Endothelial cell of umbilical vein (primary cell): ENCODE measurements around the gene TRERF1. TPM values are rescaled to one million over a fixed set of nuclear protein-coding genes. Genes with fewer than 3 reads are reported as not detected.

Experiments
- BruUV-seq: library from RNA; stranded (reverse); fragments of 400-500 nt; replicated peaks from 2 replicates; lab custom pipeline; 2021; lab: Mats Ljungman, UMichigan
- CTCF ChIA-PET: fragments of 300-600, 350-600 bp; sonication (Branson Sonifier 250); formaldehyde crosslinking; loops from one replicate; lab custom pipeline; 2021; ENCODE audit warnings: antibody characterized with exemption, inconsistent platforms; lab: Charles Lee
- POLR2A ChIA-PET: fragments of 300-600, 350-600 bp; sonication (Branson Sonifier 250); formaldehyde crosslinking; loops from one replicate; lab custom pipeline; 2021; ENCODE audit warnings: antibody characterized with exemption, inconsistent platforms; lab: Charles Lee
- DNase-seq: peaks from one replicate; pipeline ENCODE4 v3.0.0-alpha.2; 2011; ENCODE audit warnings: low read depth, low spot score
- FAIRE-seq: peaks from 2 replicates; lab custom pipeline; 2011; peaks lifted over from hg19 to GRCh38; lab: Jason Lieb, UNC
- H2AFZ ChIP-seq: 2 replicates; pipeline ENCODE4 v1.6.0; 2012; ENCODE audit warnings: low read depth, low read length, control low read depth, inconsistent platforms
- H3K27ac ChIP-seq: 2 replicates; pipeline ENCODE4 v1.5.1; 2011; ENCODE audit warnings: low read depth, mild to moderate bottlenecking, control low read depth, low read length, moderate library complexity; ENCODE audit not compliant: insufficient read depth
- H3K27me3 ChIP-seq, 2 experiments: 2 replicates each; pipeline versions ENCODE4 v1.6.0 to v1.6.1; 2011; ENCODE audit warnings: low read length in 2 of 2, mixed read lengths in 1 of 2; ENCODE audit not compliant: control insufficient read depth in 2 of 2, insufficient read depth in 2 of 2
- H3K36me3 ChIP-seq, 2 experiments: 2 replicates in 1 of 2; 3 replicates in 1 of 2; pipeline ENCODE4 v1.5.1; 2011; ENCODE audit warnings: low read length in 2 of 2, mild to moderate bottlenecking in 1 of 2, moderate library complexity in 1 of 2; ENCODE audit not compliant: control insufficient read depth in 2 of 2, insufficient read depth in 2 of 2; ENCODE audit errors: extremely low read depth in 1 of 2
- H3K4me1 ChIP-seq: 3 replicates; pipeline ENCODE4 v1.5.1; 2011; ENCODE audit warnings: mild to moderate bottlenecking, low read length; ENCODE audit not compliant: control insufficient read depth, insufficient read depth; ENCODE audit errors: extremely low read depth
- H3K4me2 ChIP-seq: 2 replicates; pipeline ENCODE4 v1.6.1; 2011; ENCODE audit warnings: low read length, control low read depth, mixed read lengths; ENCODE audit not compliant: insufficient read depth
- H3K4me3 ChIP-seq, 3 experiments: fragments of 200-600 bp in 1 of 3; sonication (generic), shearing (Covaris generic) in 1 of 3; replicated peaks in 1 of 3; 2 replicates each; pipeline ENCODE4 v1.5.1; 2011 to 2016; ENCODE audit warnings: control low read depth in 3 of 3, low read length in 3 of 3, mild to moderate bottlenecking in 2 of 3, inconsistent platforms in 1 of 3, low read depth in 1 of 3, moderate library complexity in 1 of 3; ENCODE audit not compliant: insufficient read depth in 1 of 3
- H3K79me2 ChIP-seq: 2 replicates; pipeline ENCODE4 v1.6.0; 2012; ENCODE audit warnings: low read length, inconsistent platforms; ENCODE audit not compliant: control insufficient read depth, insufficient read depth
- H3K9ac ChIP-seq: replicated peaks from 2 replicates; pipeline ENCODE3; 2011; ENCODE audit warnings: low read length, control low read depth; ENCODE audit not compliant: insufficient read depth; ENCODE audit errors: extremely low read depth
- H3K9me1 ChIP-seq: replicated peaks from 3 replicates; pipeline ENCODE4 v1.6.0; 2011; ENCODE audit warnings: mild to moderate bottlenecking, low read length; ENCODE audit not compliant: control insufficient read depth, insufficient read depth; ENCODE audit errors: extremely low read depth
- H3K9me3 ChIP-seq: replicated peaks from 2 replicates; pipeline ENCODE4 v1.5.1; 2012; ENCODE audit warnings: low read length, inconsistent platforms; ENCODE audit not compliant: control insufficient read depth, insufficient read depth
- H4K20me1 ChIP-seq: replicated peaks from 2 replicates; pipeline ENCODE3; 2011; ENCODE audit warnings: mild to moderate bottlenecking, low read length; ENCODE audit not compliant: control insufficient read depth, insufficient read depth; ENCODE audit errors: extremely low read depth
- EZH2 ChIP-seq: IDR thresholded peaks from 2 replicates; pipeline ENCODE4 v1.6.1; 2012; ENCODE audit warnings: borderline replicate concordance, low read depth, mild to moderate bottlenecking, moderate library complexity, low read length, inconsistent platforms; ENCODE audit not compliant: severe bottlenecking
- FOS ChIP-seq: IDR thresholded peaks from 2 replicates; pipeline ENCODE4 v1.6.1; 2011; ENCODE audit warnings: mild to moderate bottlenecking, low read length, moderate library complexity, borderline replicate concordance; ENCODE audit not compliant: insufficient read depth
- GATA2 ChIP-seq: IDR thresholded peaks from 2 replicates; pipeline ENCODE4 v1.7.0; 2011; ENCODE audit warnings: low read depth, mild to moderate bottlenecking, moderate library complexity, mixed read lengths, low read length; ENCODE audit not compliant: insufficient read length, insufficient read depth
- JUN ChIP-seq: IDR thresholded peaks from 2 replicates; pipeline ENCODE4 v1.6.1; 2011; ENCODE audit warnings: borderline replicate concordance, low read depth; ENCODE audit not compliant: insufficient read length, insufficient read depth
- MYC ChIP-seq: IDR thresholded peaks from one replicate; pipeline ENCODE4 v1.6.1; 2011; ENCODE audit warnings: mild to moderate bottlenecking, low read depth, low read length
- POLR2A ChIP-seq: IDR thresholded peaks from 2 replicates; pipeline ENCODE4 v1.6.1; 2012; ENCODE audit warnings: low read depth, mild to moderate bottlenecking, control low read depth, low read length
- POLR2AphosphoS5 ChIP-seq: IDR thresholded peaks from 2 replicates; pipeline ENCODE4 v1.6.1; 2012; ENCODE audit warnings: low read depth, mild to moderate bottlenecking, control low read depth, low read length, moderate library complexity; ENCODE audit not compliant: insufficient read depth
- dilution Hi-C: fragments of 300-500 bp; cut with MboI; formaldehyde crosslinking; loops from one replicate; pipeline ENCODE4 v1.15.0; 2019; ENCODE audit warnings: low sequenced_read_pairs; ENCODE audit not compliant: extremely low pct_ligation_motif_present
- intact Hi-C: fragments of 100-400 bp; cut with micrococcal nuclease; formaldehyde crosslinking; loops from one replicate; pipeline ENCODE4 v1.10.0; 2022
- polyA plus RNA-seq, 4 experiments: library from polyadenylated mRNA; depleted of rRNA in 3 of 4; stranded (reverse) in 3 of 4; unstranded in 1 of 4; fragments of >200 nt; gene quantifications; 2 replicates each; pipeline versions ENCODE4 v1.2.1 to v1.2.3, GENCODE V29; 2011 to 2012; ENCODE audit warnings: missing spikeins in 1 of 4
- total RNA-seq: library from RNA; stranded (reverse); gene quantifications from 2 replicates; pipeline ENCODE4 v1.2.3, GENCODE V29; 2021
- TF ChIP-seq, protein P1 (sequence below), 2 donors: IDR thresholded peaks; 1 replicate in 1 of 2; 2 replicates in 1 of 2; pipeline ENCODE4 v1.5.1; 2011; ENCODE audit warnings: low read length in 2 of 2, mild to moderate bottlenecking in 2 of 2, moderate library complexity in 2 of 2, control low read depth in 1 of 2, inconsistent platforms in 1 of 2, low read depth in 1 of 2; ENCODE audit not compliant: insufficient read depth in 1 of 2; ENCODE audit errors: extremely low read depth in 1 of 2
- TF ChIP-seq, protein P2 (sequence below): IDR thresholded peaks from 2 replicates; pipeline ENCODE4 v1.6.1; 2011; ENCODE audit not compliant: insufficient read depth, insufficient read length

The TRERF1 gene
- total and polyA plus RNA-seq, 2 donors (not counting 3 experiments of a cell fraction or from before 2014, with no cell fraction given): 0.73 to 5.5 TPM

DNA sequence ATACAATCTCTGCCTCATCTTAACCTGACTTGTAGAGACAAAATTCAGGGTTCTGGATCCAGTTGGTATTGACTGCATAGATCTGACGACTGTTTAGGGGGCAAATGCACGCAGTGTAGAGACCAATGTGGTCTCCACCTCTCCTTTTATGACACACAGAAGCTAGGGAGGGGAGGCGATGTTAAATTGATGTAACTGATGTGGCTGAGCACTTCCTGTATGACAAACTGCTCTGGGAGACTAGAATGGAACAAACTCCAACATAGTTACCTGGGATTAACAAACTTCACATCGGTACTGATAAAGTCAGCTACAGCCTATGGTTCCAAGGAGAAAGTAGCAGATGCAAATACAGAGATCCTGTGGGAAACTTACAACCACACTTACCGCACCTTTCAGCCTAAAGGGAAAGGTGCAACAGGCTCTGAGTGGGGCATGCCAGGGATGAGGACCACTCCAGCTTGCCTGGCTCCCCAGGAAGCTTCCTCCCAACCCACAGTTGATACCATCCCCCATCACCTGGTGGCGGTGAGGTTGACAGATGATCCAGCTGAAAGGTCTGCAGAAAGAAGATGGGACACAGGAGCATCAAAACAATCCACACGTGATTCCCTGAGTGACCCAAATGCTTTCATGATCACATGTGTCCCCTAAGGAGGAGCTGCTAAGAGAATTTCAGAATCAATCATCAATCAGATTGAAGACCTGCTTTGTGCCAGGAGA lies 173.4 kb downstream of the TRERF1 start:
- H3K9me3 ChIP-seq: no peaks in the 10 kb centered on the region
- H3K27me3 ChIP-seq: no peaks in the 10 kb centered on the region
- no peak overlapping the region for H3K4me3 ChIP-seq
- dilution Hi-C loops: no loop called here
- no TSS peak for BruUV-seq
- no peak for DNase-seq
- peaks cover 13% of the 10 kb centered on the region for H3K4me1 ChIP-seq
- H3K9ac ChIP-seq: no peak overlapping the region
- POLR2A ChIA-PET: no interaction called here
- no peaks in the 10 kb centered on the region for H3K36me3 ChIP-seq
- no peak overlapping the region for H2AFZ ChIP-seq
- CTCF ChIA-PET: interaction anchor here (0.8 to 3.6 kb wide), 2 partner anchors 17 to 269 kb away, joined by 3 to 26 read pairs; no protein-coding TSS in a partner anchor
- H3K27ac ChIP-seq: no peak overlapping the region
- intact Hi-C loops: no loop called here
- FAIRE-seq: no peak
- no peak overlapping the region for H3K4me2 ChIP-seq
- no peaks in the 10 kb centered on the region for H3K79me2 ChIP-seq
- no peaks in the 10 kb centered on the region for H3K9me1 ChIP-seq
- no peaks in the 10 kb centered on the region for H4K20me1 ChIP-seq
- TF ChIP-seq POLR2AphosphoS5: no peak
- TF ChIP-seq GATA2: no peak
- no peak for TF ChIP-seq FOS
- no peak for TF ChIP-seq JUN
- TF ChIP-seq MYC: no peak
- TF ChIP-seq POLR2A: no peak
- no peak for TF ChIP-seq EZH2
- TF ChIP-seq, protein P1, sequence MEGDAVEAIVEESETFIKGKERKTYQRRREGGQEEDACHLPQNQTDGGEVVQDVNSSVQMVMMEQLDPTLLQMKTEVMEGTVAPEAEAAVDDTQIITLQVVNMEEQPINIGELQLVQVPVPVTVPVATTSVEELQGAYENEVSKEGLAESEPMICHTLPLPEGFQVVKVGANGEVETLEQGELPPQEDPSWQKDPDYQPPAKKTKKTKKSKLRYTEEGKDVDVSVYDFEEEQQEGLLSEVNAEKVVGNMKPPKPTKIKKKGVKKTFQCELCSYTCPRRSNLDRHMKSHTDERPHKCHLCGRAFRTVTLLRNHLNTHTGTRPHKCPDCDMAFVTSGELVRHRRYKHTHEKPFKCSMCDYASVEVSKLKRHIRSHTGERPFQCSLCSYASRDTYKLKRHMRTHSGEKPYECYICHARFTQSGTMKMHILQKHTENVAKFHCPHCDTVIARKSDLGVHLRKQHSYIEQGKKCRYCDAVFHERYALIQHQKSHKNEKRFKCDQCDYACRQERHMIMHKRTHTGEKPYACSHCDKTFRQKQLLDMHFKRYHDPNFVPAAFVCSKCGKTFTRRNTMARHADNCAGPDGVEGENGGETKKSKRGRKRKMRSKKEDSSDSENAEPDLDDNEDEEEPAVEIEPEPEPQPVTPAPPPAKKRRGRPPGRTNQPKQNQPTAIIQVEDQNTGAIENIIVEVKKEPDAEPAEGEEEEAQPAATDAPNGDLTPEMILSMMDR (IDR thresholded peaks at IDR 0.05; ENCODE audit: extremely low read depth in 1 of 2, insufficient read depth in 1 of 2, low read depth in 1 of 2, low read length in 2 of 2): no peak
- TF ChIP-seq, protein P2, sequence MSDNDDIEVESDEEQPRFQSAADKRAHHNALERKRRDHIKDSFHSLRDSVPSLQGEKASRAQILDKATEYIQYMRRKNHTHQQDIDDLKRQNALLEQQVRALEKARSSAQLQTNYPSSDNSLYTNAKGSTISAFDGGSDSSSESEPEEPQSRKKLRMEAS: no peak
